ENCODE data around the gene EFCAB11. TPM values are rescaled to one million over a fixed set of nuclear protein-coding genes. Genes with fewer than 3 reads are reported as not detected.
A peak's percentile ranks its signal among the peaks of the same experiment; 100 is the strongest.

The EFCAB11 gene
- total RNA-seq, 4 donors from 2014 or later, result 3.2 to 5.1 (median 3.7) TPM

DNA sequence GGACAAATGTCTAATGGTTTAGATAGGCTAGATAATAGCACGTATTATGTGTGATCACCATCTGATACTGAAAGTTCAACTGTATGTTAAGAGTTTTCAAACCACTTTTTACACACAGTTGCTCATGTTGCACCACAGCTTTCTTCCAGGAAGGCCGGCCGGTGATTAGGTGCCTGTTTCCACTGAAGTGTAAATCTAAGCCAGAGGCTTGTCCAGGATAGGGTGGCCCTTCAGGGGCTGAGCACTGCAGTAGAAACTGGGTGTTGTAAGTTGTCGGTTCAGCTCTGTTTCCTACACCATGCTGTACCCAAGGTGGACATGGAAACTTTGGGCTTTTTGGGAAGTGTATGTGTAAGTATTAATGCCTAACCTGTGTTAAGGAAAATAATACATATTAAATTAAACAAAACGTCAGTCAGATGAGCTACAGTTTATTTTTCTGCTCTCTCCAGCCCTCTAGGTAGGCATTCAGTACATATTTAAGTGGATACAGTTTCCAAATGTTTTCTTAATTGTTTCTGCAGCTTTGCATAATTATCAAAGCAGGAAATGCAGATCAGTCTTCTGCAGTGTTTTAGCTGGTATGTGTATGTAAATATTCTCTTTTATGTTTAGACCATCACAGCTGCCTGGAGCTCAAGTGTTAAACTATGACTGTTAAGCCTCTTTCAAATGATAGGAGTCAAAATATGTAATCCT lies 32.1 kb upstream of the EFCAB11 start:
- TF ChIP-seq EP300 (IDR thresholded peaks at IDR 0.05), result no peak
- no peak for TF ChIP-seq POLR2AphosphoS5 (IDR thresholded peaks at IDR 0.05)
- no peak for TF ChIP-seq POLR2A (IDR thresholded peaks at IDR 0.05)
- no peak for TF ChIP-seq CTCF (IDR thresholded peaks at IDR 0.05)
- Histone ChIP-seq H3K4me3 (no peak overlapping the region), H3K9me3 (no peaks in the 10 kb centered on the region), H3K36me3 (peaks cover 49% of the 10 kb centered on the region), H3K27me3 (no peaks in the 10 kb centered on the region), H3K27ac (no peak overlapping the region), H3K4me1 (no peaks in the 10 kb centered on the region)
- WGBS, result 92% methylated on average over 5 of the region's 5 CpGs
- no peak for DNase-seq (ENCODE audit: low spot score in 2 of 2)

GRCh38 chr14:89983375-89983774 lies 28.8 kb upstream of the EFCAB11 start:
- DNase-seq (ENCODE audit: low spot score in 2 of 2), result no peak
- WGBS, result 92% methylated on average over 2 of the region's 2 CpGs
- no peak overlapping the region for H3K4me3 ChIP-seq
- H3K27me3 ChIP-seq, result no peaks in the 10 kb centered on the region
- no peaks in the 10 kb centered on the region for H3K4me1 ChIP-seq
- no peaks in the 10 kb centered on the region for H3K9me3 ChIP-seq
- TF ChIP-seq CTCF (IDR thresholded peaks at IDR 0.05) (no peak), EP300 (IDR thresholded peaks at IDR 0.05) (no peak), POLR2AphosphoS5 (IDR thresholded peaks at IDR 0.05) (no peak), POLR2A (IDR thresholded peaks at IDR 0.05) (no peak)
- H3K36me3 ChIP-seq, result peaks cover 59% of the 10 kb centered on the region
- no peak overlapping the region for H3K27ac ChIP-seq

DNA sequence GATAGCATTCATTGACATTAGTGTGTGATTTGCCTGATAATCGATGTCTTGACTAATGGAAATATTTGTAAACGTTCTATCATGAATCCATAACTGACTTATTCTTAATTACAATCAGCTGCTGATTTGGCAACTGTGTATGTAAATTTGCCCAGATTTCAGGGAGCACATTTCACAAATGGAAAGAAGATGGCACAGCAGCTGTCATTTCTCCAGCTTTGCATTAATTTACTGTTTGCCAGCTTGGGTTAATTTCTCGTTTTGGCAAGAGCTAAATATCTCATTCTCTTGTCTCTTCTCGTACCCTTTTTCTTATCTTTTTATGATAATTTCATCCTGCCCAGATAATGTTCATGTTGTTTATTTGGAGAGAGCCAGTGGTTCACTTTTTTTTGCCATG lies 24.1 kb upstream of the EFCAB11 start:
- DNase-seq (ENCODE audit: low spot score in 2 of 2), result no peak

DNA sequence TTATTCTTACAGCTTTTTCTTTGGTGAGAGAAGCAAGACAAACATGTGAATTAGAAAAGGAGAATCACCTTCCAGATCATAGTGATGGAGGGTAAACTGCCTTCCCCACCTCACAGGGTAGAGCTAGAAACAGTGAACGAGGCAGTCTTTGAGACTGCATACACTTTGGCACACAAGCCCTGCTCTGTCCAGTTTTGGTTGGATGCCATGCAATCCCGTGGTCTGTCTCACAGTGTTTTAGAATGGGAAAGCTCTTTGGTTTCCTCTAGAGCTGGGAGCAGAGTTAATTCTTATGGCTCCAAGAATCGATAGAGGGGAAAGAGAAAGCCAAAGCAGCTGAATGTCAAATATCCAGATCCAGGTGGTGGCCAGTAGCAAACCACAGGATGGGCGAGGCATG lies 23.1 kb upstream of the EFCAB11 start:
- Histone ChIP-seq H3K27ac (no peak overlapping the region), H3K27me3 (no peaks in the 10 kb centered on the region), H3K4me3 (no peak overlapping the region), H3K4me1 (no peaks in the 10 kb centered on the region), H3K36me3 (peaks cover 69% of the 10 kb centered on the region), H3K9me3 (no peaks in the 10 kb centered on the region)
- no peak for DNase-seq (ENCODE audit: low spot score in 2 of 2)
- TF ChIP-seq CTCF (IDR thresholded peaks at IDR 0.05) (no peak), POLR2AphosphoS5 (IDR thresholded peaks at IDR 0.05) (no peak), POLR2A (IDR thresholded peaks at IDR 0.05) (no peak), EP300 (IDR thresholded peaks at IDR 0.05) (no peak)
- 94% methylated on average over 4 of the region's 4 CpGs for WGBS

More for the DNA sequence above, 24.1 kb upstream of the EFCAB11 start:
- Histone ChIP-seq H3K36me3 (peaks cover 74% of the 10 kb centered on the region), H3K4me3 (no peak overlapping the region), H3K9me3 (no peaks in the 10 kb centered on the region), H3K4me1 (no peaks in the 10 kb centered on the region), H3K27ac (no peak overlapping the region), H3K27me3 (no peaks in the 10 kb centered on the region)
- no peak for TF ChIP-seq POLR2AphosphoS5 (IDR thresholded peaks at IDR 0.05)
- TF ChIP-seq EP300 (IDR thresholded peaks at IDR 0.05), result no peak
- no peak for TF ChIP-seq POLR2A (IDR thresholded peaks at IDR 0.05)
- no peak for TF ChIP-seq CTCF (IDR thresholded peaks at IDR 0.05)
- 74% methylated on average over 4 of the region's 4 CpGs for WGBS

DNA sequence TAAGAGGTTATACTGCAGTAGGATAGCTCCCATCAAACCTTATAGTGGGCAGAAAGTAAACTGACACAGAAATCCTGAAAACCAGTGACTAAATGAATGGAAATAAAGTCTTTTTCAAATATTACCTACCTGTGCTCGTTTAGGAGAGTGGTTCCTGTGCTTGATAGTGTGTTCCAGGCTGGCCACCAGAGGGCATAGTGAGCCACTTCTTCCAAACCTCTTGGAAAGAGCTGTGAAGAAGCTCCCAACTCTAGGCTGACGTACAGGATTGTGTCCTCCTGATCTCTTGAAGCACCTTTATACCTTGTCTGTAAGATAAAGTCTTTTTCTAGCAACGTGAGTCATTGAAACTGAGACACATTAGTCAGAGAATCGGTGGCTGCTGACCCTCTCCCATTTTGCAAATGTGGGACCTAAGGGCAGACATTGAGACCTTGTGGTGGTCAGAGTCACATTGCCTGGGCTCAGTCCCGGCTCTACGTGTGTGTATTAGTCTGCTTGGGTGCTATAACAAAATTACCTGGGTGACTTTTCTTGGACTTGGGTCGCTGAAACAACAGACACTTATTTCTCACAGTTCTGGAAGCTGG lies 18.8 kb upstream of the EFCAB11 start:
- peaks cover 63% of the 10 kb centered on the region for H3K36me3 ChIP-seq
- TF ChIP-seq EP300 (IDR thresholded peaks at IDR 0.05), result no peak
- peak; percentile 69 to 70 for TF ChIP-seq CTCF (IDR thresholded peaks at IDR 0.05)
- no peak for DNase-seq (ENCODE audit: low spot score in 2 of 2)
- no peaks in the 10 kb centered on the region for H3K27me3 ChIP-seq
- WGBS, result 60% methylated on average over 6 of the region's 7 CpGs
- no peak overlapping the region for H3K4me3 ChIP-seq
- no peak overlapping the region for H3K27ac ChIP-seq
- no peaks in the 10 kb centered on the region for H3K4me1 ChIP-seq
- H3K9me3 ChIP-seq, result no peaks in the 10 kb centered on the region
